ENCODE results near the gene TNNI3K.

TNNI3K gene

DNA sequence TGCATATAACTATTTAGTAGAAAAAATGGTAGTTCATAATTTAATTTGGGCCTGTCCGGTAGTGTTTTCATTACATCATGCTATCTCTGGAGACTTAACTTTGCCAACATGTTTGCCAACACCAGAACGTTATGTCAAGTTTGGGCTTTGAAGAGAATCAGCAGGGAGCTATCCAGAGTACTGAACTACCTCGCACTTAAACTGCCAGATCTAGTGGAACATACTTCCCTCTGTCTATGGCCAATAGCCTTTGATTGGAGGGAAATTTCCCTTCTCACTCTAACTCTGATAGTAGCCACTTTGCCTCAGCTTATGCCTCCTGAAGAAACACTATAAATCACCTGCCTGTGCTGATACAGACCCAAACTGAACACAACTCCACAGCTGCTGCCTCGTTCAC lies 267.2 kb downstream of the TNNI3K start:
- peak; percentile 56 for DNase-seq (ENCODE audit: low read depth, low spot score)
- TF ChIP-seq, protein P1, sequence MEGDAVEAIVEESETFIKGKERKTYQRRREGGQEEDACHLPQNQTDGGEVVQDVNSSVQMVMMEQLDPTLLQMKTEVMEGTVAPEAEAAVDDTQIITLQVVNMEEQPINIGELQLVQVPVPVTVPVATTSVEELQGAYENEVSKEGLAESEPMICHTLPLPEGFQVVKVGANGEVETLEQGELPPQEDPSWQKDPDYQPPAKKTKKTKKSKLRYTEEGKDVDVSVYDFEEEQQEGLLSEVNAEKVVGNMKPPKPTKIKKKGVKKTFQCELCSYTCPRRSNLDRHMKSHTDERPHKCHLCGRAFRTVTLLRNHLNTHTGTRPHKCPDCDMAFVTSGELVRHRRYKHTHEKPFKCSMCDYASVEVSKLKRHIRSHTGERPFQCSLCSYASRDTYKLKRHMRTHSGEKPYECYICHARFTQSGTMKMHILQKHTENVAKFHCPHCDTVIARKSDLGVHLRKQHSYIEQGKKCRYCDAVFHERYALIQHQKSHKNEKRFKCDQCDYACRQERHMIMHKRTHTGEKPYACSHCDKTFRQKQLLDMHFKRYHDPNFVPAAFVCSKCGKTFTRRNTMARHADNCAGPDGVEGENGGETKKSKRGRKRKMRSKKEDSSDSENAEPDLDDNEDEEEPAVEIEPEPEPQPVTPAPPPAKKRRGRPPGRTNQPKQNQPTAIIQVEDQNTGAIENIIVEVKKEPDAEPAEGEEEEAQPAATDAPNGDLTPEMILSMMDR (IDR thresholded peaks at IDR 0.05; ENCODE audit: low read depth, low read length), result no peak
- in situ Hi-C loops (cut with HindIII; ENCODE audit: low sequenced_read_pairs), result no loop called here
- no peak overlapping the region for H3K4me3 ChIP-seq (ENCODE audit: low read depth, low read length)

DNA sequence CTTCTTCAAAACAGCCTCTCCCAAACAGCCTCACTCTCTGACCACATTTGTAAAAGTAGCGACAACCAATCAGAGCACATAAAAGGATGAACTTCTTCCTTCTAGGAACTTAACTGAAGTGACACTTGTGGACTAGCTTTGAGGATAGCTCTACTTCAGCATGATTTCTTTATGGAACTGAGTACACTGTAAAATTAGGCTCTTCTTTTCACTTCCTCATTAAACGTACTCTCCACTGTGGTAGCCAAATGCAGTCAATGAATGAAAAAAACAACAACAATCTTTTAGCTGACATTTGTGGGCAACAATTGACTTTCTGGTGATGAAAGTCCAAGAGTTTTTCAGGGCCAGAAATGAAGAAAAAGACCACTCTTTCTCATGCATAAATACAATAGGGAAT lies 267.7 kb downstream of the TNNI3K start:
- TF ChIP-seq, protein P1 (IDR thresholded peaks at IDR 0.05; ENCODE audit: low read depth, low read length), result no peak
- H3K4me3 ChIP-seq (ENCODE audit: low read depth, low read length), result no peak overlapping the region
- DNase-seq (ENCODE audit: low read depth, low spot score), result no peak
- in situ Hi-C loops (cut with HindIII; ENCODE audit: low sequenced_read_pairs), result no loop called here

DNA sequence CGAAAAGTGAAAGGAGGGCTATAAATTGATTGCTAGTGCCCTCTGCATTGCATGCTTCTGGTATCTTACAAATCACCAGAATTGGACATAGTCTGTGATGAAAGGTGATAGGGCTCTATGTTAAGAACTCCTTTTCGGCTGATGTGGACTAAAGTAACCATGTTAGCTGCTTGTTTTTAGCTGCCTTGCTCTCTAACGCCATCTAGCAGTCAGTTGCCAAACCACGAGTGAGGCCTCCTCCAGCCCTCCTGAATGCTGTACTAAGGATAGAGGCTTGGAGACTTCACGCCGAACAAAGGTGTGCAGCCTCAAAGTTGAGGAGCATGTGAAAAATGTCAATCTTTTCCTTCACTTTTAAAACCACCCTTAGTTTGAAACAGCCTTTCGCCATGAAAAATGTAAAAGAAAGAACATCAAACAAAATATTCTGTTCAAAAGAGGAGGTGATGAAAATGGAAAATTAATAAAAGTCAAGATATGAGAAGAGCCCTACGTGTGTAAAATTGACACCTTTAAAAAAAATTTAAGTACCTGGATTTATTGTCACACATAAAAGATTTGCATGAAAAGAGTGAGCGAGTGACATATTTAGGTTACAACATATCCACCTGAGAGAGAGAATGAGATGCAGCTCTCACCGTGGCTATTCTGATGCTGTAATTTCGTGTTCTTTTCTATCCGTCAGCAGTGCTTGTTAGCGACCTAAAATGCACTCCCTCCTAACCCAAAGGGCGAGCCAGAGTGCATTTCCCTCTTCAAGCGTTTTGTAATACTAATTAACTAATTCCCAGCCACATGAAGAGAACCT lies 269.1 kb downstream of the TNNI3K start:
- TF ChIP-seq, protein P1 (IDR thresholded peaks at IDR 0.05; ENCODE audit: low read depth, low read length), result peak; percentile 90
- DNase-seq (ENCODE audit: low read depth, low spot score), result peak; percentile 55
- in situ Hi-C loops (cut with HindIII; ENCODE audit: low sequenced_read_pairs), result no loop called here
- H3K4me3 ChIP-seq (ENCODE audit: low read depth, low read length), result no peak overlapping the region

DNA sequence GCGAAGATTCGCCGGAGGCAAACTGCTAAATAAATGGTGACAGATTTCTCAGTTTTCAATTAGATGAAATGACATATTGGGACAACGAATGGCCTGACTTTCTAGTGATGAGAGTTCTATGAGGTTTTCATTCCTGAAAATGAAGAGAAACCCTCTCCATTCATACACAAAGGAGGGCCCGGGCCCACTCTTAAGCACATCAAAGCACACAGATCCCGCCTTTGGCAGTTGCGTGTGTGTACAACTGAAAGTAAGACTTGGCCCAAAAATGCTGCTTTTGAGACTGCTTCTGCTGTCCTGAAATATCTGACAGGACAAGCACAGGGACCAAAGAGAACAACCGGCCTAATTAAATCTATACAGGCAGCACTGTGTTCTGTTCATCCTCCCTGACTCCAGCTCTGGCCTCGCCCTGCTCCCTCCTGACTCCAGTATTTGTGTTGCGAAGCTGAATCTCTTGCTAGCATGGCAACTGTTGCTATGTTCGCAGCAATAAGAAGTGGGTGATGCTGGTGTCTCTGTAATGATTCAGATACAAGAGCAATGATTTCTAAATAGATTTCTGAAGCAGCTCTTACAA lies 269.8 kb downstream of the TNNI3K start:
- in situ Hi-C loops (cut with HindIII; ENCODE audit: low sequenced_read_pairs), result no loop called here
- TF ChIP-seq, protein P1 (IDR thresholded peaks at IDR 0.05; ENCODE audit: low read depth, low read length), result no peak
- no peak overlapping the region for H3K4me3 ChIP-seq (ENCODE audit: low read depth, low read length)
- DNase-seq (ENCODE audit: low read depth, low spot score), result peak; percentile 11

DNA sequence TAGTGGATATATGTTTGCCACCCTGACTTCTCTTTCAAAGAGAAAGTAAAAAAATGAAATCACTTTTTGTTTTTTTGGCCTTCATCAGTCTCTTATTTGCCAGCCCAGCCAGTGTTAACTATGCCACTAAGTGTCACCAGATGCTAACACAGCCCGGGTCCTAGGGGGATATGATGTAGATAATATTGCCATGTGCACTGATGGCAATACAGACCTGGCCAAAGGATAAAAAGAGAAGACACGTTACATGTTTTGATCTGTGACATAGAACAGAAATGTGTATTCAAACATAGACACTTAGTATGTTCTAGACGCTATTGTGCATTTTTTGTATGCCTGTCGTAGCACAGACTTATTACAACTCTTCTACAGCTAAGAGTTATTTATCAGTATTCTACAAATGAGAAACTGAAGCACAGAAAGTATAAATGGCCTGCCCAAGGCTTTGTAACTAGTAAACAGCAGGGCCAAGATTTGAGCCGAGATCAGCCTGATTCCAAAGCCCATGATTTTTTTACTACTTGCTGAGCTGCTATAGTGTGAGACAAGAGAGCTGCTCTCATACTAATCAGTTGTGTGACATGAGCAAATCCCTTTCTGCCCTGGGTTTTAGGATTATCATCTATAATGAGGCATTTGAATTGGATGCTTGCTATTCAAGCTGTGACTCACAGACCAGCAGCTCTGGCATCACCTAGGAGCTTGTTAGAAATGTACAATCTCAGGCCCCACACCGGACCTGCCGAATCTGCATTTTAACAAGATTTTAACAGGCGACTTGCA lies 270.9 kb downstream of the TNNI3K start:
- no peak for DNase-seq (ENCODE audit: low read depth, low spot score)
- in situ Hi-C loops (cut with HindIII; ENCODE audit: low sequenced_read_pairs), result no loop called here
- H3K4me3 ChIP-seq (ENCODE audit: low read depth, low read length), result no peak overlapping the region
- TF ChIP-seq, protein P1 (IDR thresholded peaks at IDR 0.05; ENCODE audit: low read depth, low read length), result no peak

DNA sequence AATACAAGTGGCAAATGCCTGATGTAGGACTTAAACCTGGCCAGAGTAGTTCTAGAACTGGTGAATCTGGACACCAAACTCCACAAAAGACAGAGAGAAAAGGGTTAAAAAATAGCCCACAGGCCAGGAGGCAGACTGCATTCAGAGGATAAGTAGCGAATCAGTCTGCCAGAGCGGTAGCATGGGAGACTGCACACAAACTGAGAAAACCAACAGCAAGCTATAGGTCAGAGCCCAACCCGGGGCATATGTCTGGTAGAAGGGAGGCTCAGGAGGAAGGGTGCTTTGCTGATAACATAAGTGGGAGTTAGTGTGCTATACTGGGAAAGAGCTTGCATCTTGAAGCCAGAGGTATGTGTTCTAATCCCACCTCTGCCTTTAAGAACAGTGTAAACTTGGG lies 273.3 kb downstream of the TNNI3K start:
- in situ Hi-C loops (cut with HindIII; ENCODE audit: low sequenced_read_pairs), result no loop called here
- TF ChIP-seq, protein P1 (IDR thresholded peaks at IDR 0.05; ENCODE audit: low read depth, low read length), result no peak
- DNase-seq (ENCODE audit: low read depth, low spot score), result no peak
- no peak overlapping the region for H3K4me3 ChIP-seq (ENCODE audit: low read depth, low read length)

Data from astrocyte of the spinal cord (primary cell).